ENCODE measurements around the gene NNAT. TPM values are rescaled to one million over a fixed set of nuclear protein-coding genes. Genes with fewer than 3 reads are reported as not detected.

Gene NNAT
- total and polyA plus RNA-seq, 10 donors, result 0.20 to 0.35 (median 0.29) TPM; not detected in 5

DNA sequence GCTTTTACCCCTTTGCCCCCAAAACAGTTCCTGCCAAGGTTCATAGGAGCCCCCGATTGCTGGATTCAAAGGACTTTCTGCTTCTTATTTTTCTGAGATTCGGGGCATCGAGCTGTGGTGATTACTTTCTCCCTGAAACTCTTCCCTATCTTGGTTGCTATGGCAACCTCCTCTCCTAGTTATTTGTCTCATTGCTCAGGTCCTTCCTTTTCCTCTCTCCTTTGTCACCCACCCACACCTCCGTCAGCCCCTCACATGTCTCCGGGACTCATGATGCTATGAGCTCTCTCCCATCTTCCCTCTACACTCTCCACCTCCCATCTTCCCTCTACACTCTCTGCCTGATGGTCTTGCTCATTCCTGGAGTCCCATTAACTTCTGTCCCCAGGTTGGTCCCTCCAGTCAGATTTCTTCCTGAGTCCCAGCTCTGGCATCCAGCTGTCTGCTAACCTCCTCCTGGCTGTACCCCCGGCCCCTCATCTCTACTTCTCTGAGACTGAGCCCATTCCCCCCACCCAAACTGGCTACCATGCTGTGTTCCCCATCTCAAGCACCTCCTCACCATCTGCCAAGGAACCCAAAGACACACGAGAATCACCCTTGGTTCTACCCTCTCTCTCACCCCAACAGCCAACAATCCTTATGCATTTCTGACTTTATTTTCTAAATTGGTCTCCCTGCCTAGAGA lies 30.2 kb upstream of the NNAT start:
- Histone ChIP-seq H3K27ac (no peak overlapping the region), H3K36me3 (peaks cover 0 to 37% (median 2%) of the 10 kb centered on the region in 6 donors), H3K4me3 (no peak overlapping the region), H3K27me3 (replicated peaks in 1 of 7) (no peaks in the 10 kb centered on the region), H3K4me1 (no peaks in the 10 kb centered on the region), H3K9me3 (no peaks in the 10 kb centered on the region)
- DNase-seq, result no peak
- WGBS, 5 donors, result 82 to 91% (median 87%) methylated on average over 7 of the region's 7 CpGs
- intact Hi-C loops (cut with DNase I; ENCODE audit: low total_unique reads), result no loop called here
- no peak for TF ChIP-seq POLR2A (IDR thresholded peaks at IDR 0.05)
- TF ChIP-seq POLR2AphosphoS5 (IDR thresholded peaks at IDR 0.05), result no peak
- TF ChIP-seq, protein P1, sequence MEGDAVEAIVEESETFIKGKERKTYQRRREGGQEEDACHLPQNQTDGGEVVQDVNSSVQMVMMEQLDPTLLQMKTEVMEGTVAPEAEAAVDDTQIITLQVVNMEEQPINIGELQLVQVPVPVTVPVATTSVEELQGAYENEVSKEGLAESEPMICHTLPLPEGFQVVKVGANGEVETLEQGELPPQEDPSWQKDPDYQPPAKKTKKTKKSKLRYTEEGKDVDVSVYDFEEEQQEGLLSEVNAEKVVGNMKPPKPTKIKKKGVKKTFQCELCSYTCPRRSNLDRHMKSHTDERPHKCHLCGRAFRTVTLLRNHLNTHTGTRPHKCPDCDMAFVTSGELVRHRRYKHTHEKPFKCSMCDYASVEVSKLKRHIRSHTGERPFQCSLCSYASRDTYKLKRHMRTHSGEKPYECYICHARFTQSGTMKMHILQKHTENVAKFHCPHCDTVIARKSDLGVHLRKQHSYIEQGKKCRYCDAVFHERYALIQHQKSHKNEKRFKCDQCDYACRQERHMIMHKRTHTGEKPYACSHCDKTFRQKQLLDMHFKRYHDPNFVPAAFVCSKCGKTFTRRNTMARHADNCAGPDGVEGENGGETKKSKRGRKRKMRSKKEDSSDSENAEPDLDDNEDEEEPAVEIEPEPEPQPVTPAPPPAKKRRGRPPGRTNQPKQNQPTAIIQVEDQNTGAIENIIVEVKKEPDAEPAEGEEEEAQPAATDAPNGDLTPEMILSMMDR (IDR thresholded peaks at IDR 0.05 in 8 of 11, conservative IDR thresholded peaks at IDR 0.05 in 3 of 11), result no peak

DNA sequence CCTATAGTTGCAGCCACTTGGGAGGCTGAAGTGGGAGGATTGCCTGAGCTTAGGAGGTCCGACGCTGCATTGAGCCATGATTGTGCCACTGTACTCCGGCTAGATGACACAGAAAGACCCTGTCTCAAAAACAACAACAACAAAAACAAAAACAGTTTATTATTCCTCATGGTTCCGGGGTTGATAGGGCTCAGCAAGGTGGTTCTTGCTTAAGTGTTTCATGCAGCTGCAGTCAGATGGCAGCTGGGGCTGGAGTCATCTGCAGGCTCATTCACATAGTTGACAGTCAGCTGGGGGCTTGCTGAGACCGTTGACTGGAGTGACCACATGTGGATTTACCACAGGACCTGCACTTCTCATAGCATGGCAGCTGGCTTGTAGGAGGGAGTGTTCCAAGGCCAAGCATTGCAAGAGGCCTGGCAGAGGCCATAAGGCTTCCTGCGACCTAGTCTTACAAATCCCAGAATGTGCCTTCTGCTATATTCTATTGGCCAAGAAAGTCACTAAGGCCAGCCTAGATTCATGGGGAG lies 28.9 kb upstream of the NNAT start:
- intact Hi-C loops (cut with DNase I; ENCODE audit: low total_unique reads), result no loop called here
- 87 to 93% (median 90%) methylated on average over 6 of the region's 6 CpGs for WGBS, 5 donors
- TF ChIP-seq, protein P1 (IDR thresholded peaks at IDR 0.05 in 8 of 11, conservative IDR thresholded peaks at IDR 0.05 in 3 of 11), result no peak
- TF ChIP-seq POLR2A (IDR thresholded peaks at IDR 0.05), result no peak
- TF ChIP-seq POLR2AphosphoS5 (IDR thresholded peaks at IDR 0.05), result no peak

DNA sequence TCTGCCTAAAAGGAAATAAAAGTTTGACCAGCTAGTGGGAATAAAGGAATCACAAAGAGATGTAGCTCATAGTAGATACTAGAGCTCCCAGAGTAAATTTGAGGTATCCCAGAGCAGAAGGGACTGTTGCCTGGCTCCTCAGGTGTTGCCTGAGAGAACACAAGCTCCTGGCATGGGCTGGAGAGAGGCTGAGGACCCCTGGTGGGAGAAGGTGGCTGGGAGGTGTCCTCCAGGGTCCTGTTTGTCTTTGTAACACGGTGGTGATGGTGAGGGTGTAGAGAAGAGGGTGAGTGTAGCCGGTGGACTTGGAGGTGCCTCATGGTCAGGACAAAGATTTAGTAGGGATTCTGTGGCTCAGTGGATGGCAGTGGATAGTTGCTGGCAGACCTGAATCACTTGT lies 28.1 kb upstream of the NNAT start:
- WGBS, 5 donors, result 76 to 93% (median 78%) methylated on average over 2 of the region's 2 CpGs
- no peak overlapping the region for H3K4me3 ChIP-seq
- no peak for DNase-seq
- H3K9me3 ChIP-seq, result no peaks in the 10 kb centered on the region
- no peak overlapping the region for H3K27ac ChIP-seq
- no peaks in the 10 kb centered on the region for H3K4me1 ChIP-seq
- no peaks in the 10 kb centered on the region for H3K27me3 ChIP-seq (replicated peaks in 1 of 7)
- peaks cover 0 to 37% (median 2%) of the 10 kb centered on the region in 6 donors for H3K36me3 ChIP-seq
- no peak for TF ChIP-seq POLR2A (IDR thresholded peaks at IDR 0.05)
- TF ChIP-seq POLR2AphosphoS5 (IDR thresholded peaks at IDR 0.05), result no peak
- TF ChIP-seq, protein P1 (IDR thresholded peaks at IDR 0.05 in 8 of 11, conservative IDR thresholded peaks at IDR 0.05 in 3 of 11), result no peak
- intact Hi-C loops (cut with DNase I; ENCODE audit: low total_unique reads), result no loop called here

More for the DNA sequence above, 28.9 kb upstream of the NNAT start:
- H3K27me3 ChIP-seq (replicated peaks in 1 of 7), result no peaks in the 10 kb centered on the region
- H3K4me3 ChIP-seq, result no peak overlapping the region
- no peak overlapping the region for H3K27ac ChIP-seq
- no peak for DNase-seq
- peaks cover 0 to 37% (median 2%) of the 10 kb centered on the region in 6 donors for H3K36me3 ChIP-seq
- no peaks in the 10 kb centered on the region for H3K9me3 ChIP-seq
- H3K4me1 ChIP-seq, result no peaks in the 10 kb centered on the region

DNA sequence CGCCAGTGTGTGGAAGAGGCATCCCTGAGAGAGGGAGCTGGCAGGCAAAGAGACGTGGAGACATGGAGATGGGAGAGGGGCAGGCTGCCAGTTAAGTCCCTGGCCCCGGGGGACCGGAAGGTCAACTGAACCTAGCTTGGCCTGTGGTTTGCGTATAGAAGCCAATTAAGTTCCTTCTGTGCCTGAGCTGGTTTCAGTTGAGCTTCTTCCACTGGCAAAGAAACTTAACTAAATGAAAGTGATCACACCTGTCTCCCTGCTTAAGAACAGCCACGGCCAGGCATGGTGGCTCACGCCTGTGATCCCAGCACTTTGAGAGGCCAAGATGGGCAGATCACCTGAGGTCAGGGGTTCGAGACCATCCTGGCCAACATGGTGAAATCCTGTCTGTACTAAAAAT lies 26.7 kb upstream of the NNAT start:
- no peaks in the 10 kb centered on the region for H3K9me3 ChIP-seq
- no peaks in the 10 kb centered on the region for H3K4me1 ChIP-seq
- TF ChIP-seq, protein P1 (IDR thresholded peaks at IDR 0.05 in 8 of 11, conservative IDR thresholded peaks at IDR 0.05 in 3 of 11), result no peak
- no peak for TF ChIP-seq POLR2AphosphoS5 (IDR thresholded peaks at IDR 0.05)
- TF ChIP-seq POLR2A (IDR thresholded peaks at IDR 0.05), result no peak
- no peak for DNase-seq
- H3K36me3 ChIP-seq, result peaks cover 0 to 45% (median 2%) of the 10 kb centered on the region in 6 donors
- intact Hi-C loops (cut with DNase I; ENCODE audit: low total_unique reads), result no loop called here
- H3K4me3 ChIP-seq, result no peak overlapping the region
- H3K27ac ChIP-seq, result no peak overlapping the region
- 88 to 95% (median 90%) methylated on average over 8 of the region's 8 CpGs for WGBS, 5 donors
- no peaks in the 10 kb centered on the region for H3K27me3 ChIP-seq (replicated peaks in 1 of 7)

Measured in spleen (tissue), 11 donors.